NT2/D1 (cell line): ENCODE results near the gene C15orf40.
A peak's percentile ranks its signal among the peaks of the same experiment; 100 is the strongest.

Experiments
- DNase-seq: peaks from one replicate; pipeline ENCODE4 v3.0.0-alpha.2; 2011; ENCODE audit warnings: low read depth, low spot score
- H3K27me3 ChIP-seq: 2 replicates; pipeline ENCODE4 v1.6.0; 2011; ENCODE audit warnings: mild to moderate bottlenecking; ENCODE audit not compliant: insufficient read length, insufficient read depth
- H3K36me3 ChIP-seq: 2 replicates; pipeline ENCODE4 v1.6.1; 2011; ENCODE audit warnings: mild to moderate bottlenecking, low read length, mixed read lengths; ENCODE audit not compliant: insufficient read depth, insufficient read length
- H3K4me1 ChIP-seq: 2 replicates; pipeline ENCODE4 v1.5.1; 2011; ENCODE audit not compliant: insufficient read depth, insufficient read length
- H3K4me3 ChIP-seq: 2 replicates; pipeline ENCODE4 v1.5.1; 2011; ENCODE audit warnings: low read depth; ENCODE audit not compliant: insufficient read length
- H3K9ac ChIP-seq: 2 replicates; pipeline ENCODE4 v1.6.0; 2011; ENCODE audit warnings: low read depth; ENCODE audit not compliant: insufficient read length
- H3K9me3 ChIP-seq: 2 replicates; pipeline ENCODE4 v1.5.1; 2011; ENCODE audit warnings: mild to moderate bottlenecking, low read length; ENCODE audit not compliant: insufficient read depth
- SUZ12 ChIP-seq: IDR thresholded peaks from 2 replicates; pipeline ENCODE4 v1.6.1; 2011; ENCODE audit not compliant: insufficient read length, insufficient read depth; ENCODE audit errors: extremely low read depth
- YY1 ChIP-seq: IDR thresholded peaks from 2 replicates; pipeline ENCODE4 v1.6.1; 2011; ENCODE audit not compliant: insufficient read length, insufficient read depth
- ZNF274 ChIP-seq: IDR thresholded peaks from 2 replicates; pipeline ENCODE4 v1.6.1; 2011; ENCODE audit warnings: mild to moderate bottlenecking, low read depth, low read length

C15orf40 gene

DNA sequence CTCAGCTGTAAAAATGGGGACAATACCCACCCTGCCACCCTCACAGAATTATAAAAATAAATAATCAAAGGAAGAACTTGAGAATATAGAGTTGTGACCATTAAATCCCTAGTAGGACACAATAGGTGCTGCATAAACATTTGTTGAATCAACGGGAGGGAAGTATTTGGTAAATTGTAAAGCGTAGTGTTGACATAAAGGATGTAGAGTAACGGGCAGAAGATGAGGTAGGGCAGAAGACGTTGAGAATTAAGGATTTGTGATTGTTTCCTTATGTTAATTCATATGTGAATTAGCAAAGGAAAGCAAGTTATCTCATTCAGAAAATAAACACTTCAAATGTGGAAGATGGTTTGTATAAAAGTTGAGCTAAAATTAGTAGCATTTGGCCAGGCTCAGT is 18.3 kb downstream of the C15orf40 start:
- no peak for TF ChIP-seq SUZ12
- no peak for TF ChIP-seq ZNF274
- TF ChIP-seq YY1: no peak
- Histone ChIP-seq H3K4me1 (no peaks in the 10 kb centered on the region), H3K9me3 (no peaks in the 10 kb centered on the region), H3K27me3 (no peaks in the 10 kb centered on the region), H3K36me3 (peaks cover 27% of the 10 kb centered on the region), H3K9ac (no peak overlapping the region), H3K4me3 (no peak overlapping the region)
- DNase-seq: no peak

DNA sequence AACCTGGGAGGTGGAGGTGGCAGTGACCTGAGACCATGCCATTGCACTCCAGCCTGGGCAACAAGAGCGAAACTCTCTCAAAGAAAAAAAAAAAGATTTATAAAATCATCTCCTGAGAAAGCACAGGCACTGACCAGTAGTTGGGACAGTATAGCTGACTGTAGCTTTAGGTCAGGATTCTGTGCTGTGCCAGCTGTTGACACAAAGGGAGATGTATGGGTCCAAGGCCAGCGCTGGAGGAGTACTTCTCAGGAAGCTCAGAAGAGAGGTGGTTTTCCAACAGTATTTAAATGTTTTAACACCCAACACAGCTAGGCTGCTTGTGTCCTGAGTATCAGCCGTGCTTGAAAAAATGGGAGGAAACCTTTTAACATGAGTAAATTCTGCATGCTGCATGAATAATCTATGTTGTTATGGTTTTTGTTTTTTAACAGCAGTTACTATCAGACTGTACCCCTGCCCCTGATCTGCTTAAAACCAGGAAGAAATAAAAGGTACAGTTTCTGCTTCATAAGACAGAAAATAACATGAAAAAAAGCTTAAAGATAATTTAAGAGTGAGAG is 18.9 kb downstream of the C15orf40 start:
- Histone ChIP-seq H3K27me3 (no peaks in the 10 kb centered on the region), H3K4me1 (no peaks in the 10 kb centered on the region), H3K9ac (no peak overlapping the region), H3K36me3 (peaks cover 32% of the 10 kb centered on the region), H3K4me3 (no peak overlapping the region), H3K9me3 (no peaks in the 10 kb centered on the region)
- no peak for TF ChIP-seq ZNF274
- TF ChIP-seq YY1: no peak
- no peak for TF ChIP-seq SUZ12
- DNase-seq: no peak

DNA sequence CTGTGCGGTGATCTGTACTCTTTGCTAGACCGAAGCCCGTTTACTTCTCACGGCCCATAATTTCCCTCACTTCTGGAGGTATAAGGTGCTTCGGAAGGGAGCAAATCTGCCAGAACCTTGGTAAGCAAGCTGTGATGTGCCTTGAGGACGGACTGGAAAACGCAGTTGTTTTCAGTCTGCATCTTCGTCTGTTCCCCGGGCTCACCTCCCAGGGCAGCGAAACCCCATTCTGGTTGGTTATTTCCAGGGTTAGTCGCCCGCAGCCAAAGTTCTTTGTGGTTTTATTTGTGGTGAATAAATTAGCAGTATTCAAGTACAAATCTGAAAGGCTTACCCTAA is 25.0 kb downstream of the C15orf40 start:
- peak overlapping the region; percentile 83 for H3K9ac ChIP-seq
- H3K4me1 ChIP-seq: no peaks in the 10 kb centered on the region
- no peak for DNase-seq
- H3K4me3 ChIP-seq: peak overlapping the region; percentile 82
- TF ChIP-seq YY1 (no peak), ZNF274 (no peak), SUZ12 (no peak)
- no peaks in the 10 kb centered on the region for H3K27me3 ChIP-seq
- peaks cover 33% of the 10 kb centered on the region for H3K36me3 ChIP-seq
- no peaks in the 10 kb centered on the region for H3K9me3 ChIP-seq

DNA sequence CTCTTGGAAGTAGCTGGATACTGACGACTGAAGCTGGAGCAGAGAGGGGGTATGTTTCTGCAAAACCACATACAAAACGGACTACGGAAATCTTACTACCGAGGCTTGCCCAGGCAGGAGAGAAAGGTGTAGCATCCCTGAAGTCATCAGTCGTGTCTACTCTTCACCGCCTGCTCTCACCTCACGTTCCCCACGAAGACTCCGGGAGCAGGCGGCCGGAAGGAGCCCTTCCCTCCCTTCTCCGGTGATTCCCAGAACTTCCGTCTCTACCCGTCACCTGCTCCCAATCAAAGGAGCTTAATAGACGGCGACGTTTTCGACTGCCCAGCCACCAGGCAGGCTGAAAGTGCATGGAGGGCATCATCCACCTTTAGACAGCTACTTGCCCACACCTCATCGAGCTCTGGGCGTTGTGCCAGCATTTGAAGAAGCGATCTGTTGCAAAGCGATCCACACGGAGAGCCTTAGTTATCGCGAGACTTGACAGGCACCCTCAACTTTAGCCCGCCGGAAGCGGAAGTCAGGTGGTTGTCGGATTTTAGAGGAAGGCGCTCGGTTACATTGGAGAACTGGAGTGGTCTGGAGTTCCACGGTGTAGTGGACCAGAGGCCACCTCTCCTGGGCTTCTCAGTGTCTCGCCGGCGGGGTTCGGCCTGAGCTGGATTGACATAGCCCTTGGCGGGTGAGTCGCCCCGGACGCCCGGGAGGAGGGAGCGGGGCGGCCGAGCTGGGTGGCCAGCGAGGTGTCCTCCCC is 25.6 kb downstream of the C15orf40 start, which contains the start of gene RAMAC:
RAMAC (plus strand) TSS at position 523 of the 754 bp plus-strand sequence. CDS start 2,809 bp downstream, outside the sequence.
- H3K4me3 ChIP-seq: peak within 1 kb of the TSS; percentile 82
- H3K4me1 ChIP-seq: no peaks in the 10 kb centered on the region
- peak within 1 kb of the TSS; percentile 83 for H3K9ac ChIP-seq
- peak; percentile 92 for DNase-seq
- no peaks in the 10 kb centered on the region for H3K9me3 ChIP-seq
- H3K27me3 ChIP-seq: no peaks in the 10 kb centered on the region
- peaks cover 29% of the 10 kb centered on the region for H3K36me3 ChIP-seq
- TF ChIP-seq SUZ12 (no peak), YY1 (no peak), ZNF274 (no peak)

DNA sequence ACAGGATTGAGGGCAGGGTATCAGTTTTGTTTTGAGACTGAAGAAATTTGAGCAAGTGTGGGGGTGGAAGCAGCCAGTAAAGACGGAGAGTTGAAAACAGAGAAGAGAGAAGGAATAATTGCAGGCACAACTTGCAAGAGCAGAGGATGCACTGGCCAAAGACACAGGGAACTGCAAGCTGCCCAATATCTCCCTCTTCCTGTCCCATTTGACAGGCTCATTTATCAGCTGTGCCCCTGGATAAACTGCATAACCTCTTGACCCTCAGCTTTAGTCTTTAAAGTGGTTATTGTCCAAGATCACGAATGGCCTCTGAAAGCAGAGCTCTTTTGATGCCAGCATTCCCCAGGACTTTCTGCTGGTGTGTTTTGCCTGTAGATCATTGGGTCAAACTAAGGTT is 30.5 kb downstream of the C15orf40 start:
- no peak overlapping the region for H3K9ac ChIP-seq
- H3K4me1 ChIP-seq: no peaks in the 10 kb centered on the region
- H3K9me3 ChIP-seq: no peaks in the 10 kb centered on the region
- no peaks in the 10 kb centered on the region for H3K36me3 ChIP-seq
- no peaks in the 10 kb centered on the region for H3K27me3 ChIP-seq
- TF ChIP-seq ZNF274: no peak
- TF ChIP-seq SUZ12: no peak
- no peak for TF ChIP-seq YY1
- no peak overlapping the region for H3K4me3 ChIP-seq
- DNase-seq: no peak

DNA sequence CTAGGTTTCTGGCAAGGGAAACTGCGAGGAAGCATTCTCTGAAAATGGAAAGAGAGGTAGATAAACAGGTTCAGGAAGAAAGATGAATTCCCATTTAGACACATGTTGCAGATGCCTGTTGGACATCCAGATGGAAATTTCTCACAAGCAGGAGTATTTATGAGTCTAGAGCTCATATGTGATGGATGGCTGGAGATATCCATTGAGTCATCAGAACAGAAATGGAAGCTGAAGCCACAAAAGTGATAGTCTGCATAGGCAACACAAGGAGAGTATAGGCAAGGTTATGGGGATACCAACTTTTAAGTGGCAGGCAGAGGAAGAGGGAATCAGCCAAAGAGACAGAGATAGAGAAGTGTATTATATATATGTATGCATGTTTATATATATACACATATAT is 31.7 kb downstream of the C15orf40 start:
- TF ChIP-seq SUZ12: no peak
- TF ChIP-seq YY1: no peak
- TF ChIP-seq ZNF274: no peak
- Histone ChIP-seq H3K4me1 (no peaks in the 10 kb centered on the region), H3K4me3 (no peak overlapping the region), H3K9me3 (no peaks in the 10 kb centered on the region), H3K9ac (no peak overlapping the region), H3K27me3 (no peaks in the 10 kb centered on the region), H3K36me3 (no peaks in the 10 kb centered on the region)
- DNase-seq: no peak

DNA sequence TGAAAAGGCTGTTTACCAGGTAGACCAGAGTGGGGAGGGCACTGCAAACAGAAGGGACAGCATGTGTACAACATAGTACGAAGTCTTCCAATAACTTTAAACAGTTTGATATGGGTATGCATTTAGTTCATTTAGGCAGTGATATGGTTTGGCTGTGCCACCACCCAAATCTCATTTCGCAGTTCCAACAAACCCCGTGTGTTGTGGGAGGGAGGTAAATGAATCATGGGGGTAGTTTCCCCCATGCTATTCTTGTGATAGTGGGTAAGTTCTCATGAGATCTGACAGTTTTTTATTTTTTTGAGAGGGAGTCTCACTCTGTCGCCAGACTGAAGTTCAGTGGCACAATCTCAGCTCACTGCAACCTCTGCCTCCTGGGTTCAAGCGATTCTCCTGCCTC is 33.0 kb downstream of the C15orf40 start:
- DNase-seq: no peak
- no peak overlapping the region for H3K9ac ChIP-seq
- H3K36me3 ChIP-seq: no peaks in the 10 kb centered on the region
- H3K9me3 ChIP-seq: no peaks in the 10 kb centered on the region
- H3K27me3 ChIP-seq: no peaks in the 10 kb centered on the region
- no peak for TF ChIP-seq YY1
- no peaks in the 10 kb centered on the region for H3K4me1 ChIP-seq
- no peak overlapping the region for H3K4me3 ChIP-seq
